Right atrium auricular region (tissue), 2 donors: ENCODE data around the gene STAC. TPM values are rescaled to one million over a fixed set of nuclear protein-coding genes. Genes with fewer than 3 reads are reported as not detected.

Source experiments
- DNase-seq: peaks from one replicate; pipeline ENCODE4 v3.0.0-alpha.2; 2019; ENCODE audit warnings: low spot score
- H3K27ac ChIP-seq, 2 donors: fragments of 200-600 bp; sonication (generic); 1 replicate in 1 of 2; 2 replicates in 1 of 2; pipeline ENCODE4 v1.5.1; 2016 to 2019
- H3K27me3 ChIP-seq, 2 donors: fragments of 200-600 bp; sonication (generic); one replicate each; pipeline versions ENCODE4 v1.5.1 to v1.6.0; 2017 to 2019
- H3K36me3 ChIP-seq: fragments of 200-600 bp; sonication (generic); one replicate; pipeline ENCODE4 v1.5.1; 2016
- H3K4me1 ChIP-seq, 2 donors: fragments of 200-600 bp; sonication (generic); one replicate each; pipeline versions ENCODE4 v1.5.1 to v1.6.0; 2017 to 2019
- H3K4me3 ChIP-seq, 2 donors: fragments of 200-600 bp; sonication (generic); 1 replicate in 1 of 2; 2 replicates in 1 of 2; pipeline ENCODE4 v1.5.1; 2017 to 2019; ENCODE audit warnings: mild to moderate bottlenecking in 1 of 2, moderate library complexity in 1 of 2
- H3K9me3 ChIP-seq, 2 donors: fragments of 200-600 bp; sonication (generic); one replicate each; pipeline ENCODE4 v1.5.1; 2019
- CTCF ChIP-seq, 2 donors: fragments of 200-600 bp; sonication (generic); IDR thresholded peaks; one replicate each; pipeline ENCODE4 v1.5.1; 2019; ENCODE audit warnings: antibody characterized with exemption in 2 of 2
- total RNA-seq, 2 donors: library from RNA; depleted of rRNA; stranded (reverse); fragments of >200 nt; gene quantifications; one replicate each; pipeline ENCODE4 v1.1.0, GENCODE V29; 2016

Gene STAC
- total RNA-seq, 2 donors from 2014 or later: 0.33 TPM; not detected in 1

- H3K4me1 ChIP-seq: no peaks in the 10 kb centered on the region
- H3K27ac ChIP-seq: no peak overlapping the region
- H3K27me3 ChIP-seq: no peaks in the 10 kb centered on the region
- no peaks in the 10 kb centered on the region for H3K9me3 ChIP-seq
- no peak for TF ChIP-seq CTCF (IDR thresholded peaks at IDR 0.05)
- DNase-seq: no peak
- no peaks in the 10 kb centered on the region for H3K36me3 ChIP-seq
- H3K4me3 ChIP-seq: no peak overlapping the region
Measured at GRCh38 chr3:36488077-36488789, 107.9 kb downstream of the STAC start.

GRCh38 chr3:36489101-36489500, 108.8 kb downstream of the STAC start:
- no peak overlapping the region for H3K4me3 ChIP-seq
- no peak for TF ChIP-seq CTCF (IDR thresholded peaks at IDR 0.05)

GRCh38 chr3:36489679-36490425, 109.5 kb downstream of the STAC start:
- Histone ChIP-seq H3K27ac (no peak overlapping the region), H3K4me1 (no peaks in the 10 kb centered on the region), H3K27me3 (no peaks in the 10 kb centered on the region), H3K36me3 (no peaks in the 10 kb centered on the region), H3K9me3 (no peaks in the 10 kb centered on the region), H3K4me3 (no peak overlapping the region)
- no peak for TF ChIP-seq CTCF (IDR thresholded peaks at IDR 0.05)
- no peak for DNase-seq

More at GRCh38 chr3:36489101-36489500, 108.8 kb downstream of the STAC start:
- Histone ChIP-seq H3K27me3 (no peaks in the 10 kb centered on the region), H3K9me3 (no peaks in the 10 kb centered on the region), H3K4me1 (no peaks in the 10 kb centered on the region), H3K27ac (no peak overlapping the region), H3K36me3 (no peaks in the 10 kb centered on the region)
- DNase-seq: no peak

GRCh38 chr3:36493051-36493450, 112.7 kb downstream of the STAC start:
- Histone ChIP-seq H3K27ac (no peak overlapping the region), H3K4me1 (no peaks in the 10 kb centered on the region), H3K27me3 (no peaks in the 10 kb centered on the region), H3K36me3 (no peaks in the 10 kb centered on the region), H3K4me3 (no peak overlapping the region), H3K9me3 (no peaks in the 10 kb centered on the region)
- TF ChIP-seq CTCF (IDR thresholded peaks at IDR 0.05): no peak
- no peak for DNase-seq

- no peak overlapping the region for H3K27ac ChIP-seq
- H3K27me3 ChIP-seq: no peaks in the 10 kb centered on the region
- H3K4me1 ChIP-seq: no peaks in the 10 kb centered on the region
- TF ChIP-seq CTCF (IDR thresholded peaks at IDR 0.05): no peak
- DNase-seq: peak; percentile 59
- no peak overlapping the region for H3K4me3 ChIP-seq
- H3K36me3 ChIP-seq: no peaks in the 10 kb centered on the region
- no peaks in the 10 kb centered on the region for H3K9me3 ChIP-seq
Measured at GRCh38 chr3:36494461-36495109, 114.3 kb downstream of the STAC start.
